ENCODE measurements around the gene TMEM80.
A peak's percentile ranks its signal among the peaks of the same experiment; 100 is the strongest.

Gene TMEM80

GRCh38 chr11:695288-695537, 403 bp upstream of the TMEM80 start:
- no peak for TF ChIP-seq CTCF (IDR thresholded peaks at IDR 0.05; ENCODE audit: low read depth, low read length, missing control alignments)
- in situ Hi-C loops (cut with HindIII; ENCODE audit: low pct_ligation_motif_present, low sequenced_read_pairs) = no loop called here
- Histone ChIP-seq H3K4me3 (ENCODE audit: low read depth, low read length) (peak overlapping the region; percentile 77), H3K36me3 (replicated peaks) (peaks cover 2% of the 10 kb centered on the region), H3K27ac (peak overlapping the region; percentile 99), H3K27me3 (replicated peaks) (no peaks in the 10 kb centered on the region)
- no peak for DNase-seq

GRCh38 chr11:696955-697491, 1.4 kb downstream of the TMEM80 start:
- H3K27ac ChIP-seq = peak overlapping the region; percentile 69
- no peaks in the 10 kb centered on the region for H3K27me3 ChIP-seq (replicated peaks)
- H3K36me3 ChIP-seq (replicated peaks) = peaks cover 5% of the 10 kb centered on the region
- DNase-seq = peak; percentile 81
- no peak for TF ChIP-seq CTCF (IDR thresholded peaks at IDR 0.05; ENCODE audit: low read depth, low read length, missing control alignments)
- no peak overlapping the region for H3K4me3 ChIP-seq (ENCODE audit: low read depth, low read length)
- in situ Hi-C loops (cut with HindIII; ENCODE audit: low pct_ligation_motif_present, low sequenced_read_pairs) = no loop called here

DNA sequence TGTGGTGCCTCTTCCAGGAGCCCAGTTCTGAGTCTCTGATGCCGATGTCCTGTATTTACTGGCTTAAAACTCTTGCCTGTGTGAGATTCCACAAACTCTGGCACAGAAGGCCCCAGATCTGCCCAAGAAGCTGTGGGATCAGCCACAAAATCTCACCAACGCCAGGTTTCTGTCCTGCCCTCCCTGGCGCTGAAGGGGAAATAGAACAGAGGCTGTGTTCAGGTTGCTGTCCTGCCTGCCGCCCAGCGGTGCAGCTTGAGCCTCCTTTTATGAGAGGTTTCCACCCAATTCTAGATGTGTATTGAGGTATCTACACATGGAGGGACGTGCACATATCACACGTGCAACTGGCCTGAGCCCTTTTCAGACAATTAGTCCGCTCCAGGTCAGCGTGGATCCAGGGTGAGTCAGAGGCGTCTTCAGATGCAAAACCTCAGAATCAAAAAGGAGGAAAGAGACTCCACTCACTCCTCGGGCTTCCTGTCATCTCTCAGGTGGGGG, 2.2 kb downstream of the TMEM80 start:
- peak; percentile 48 for DNase-seq
- TF ChIP-seq CTCF (IDR thresholded peaks at IDR 0.05; ENCODE audit: low read depth, low read length, missing control alignments) = no peak
- H3K36me3 ChIP-seq (replicated peaks) = peaks cover 5% of the 10 kb centered on the region
- no peak overlapping the region for H3K4me3 ChIP-seq (ENCODE audit: low read depth, low read length)
- H3K27ac ChIP-seq = peak overlapping the region; percentile 69
- H3K27me3 ChIP-seq (replicated peaks) = no peaks in the 10 kb centered on the region
- in situ Hi-C loops (cut with HindIII; ENCODE audit: low pct_ligation_motif_present, low sequenced_read_pairs) = no loop called here

DNA sequence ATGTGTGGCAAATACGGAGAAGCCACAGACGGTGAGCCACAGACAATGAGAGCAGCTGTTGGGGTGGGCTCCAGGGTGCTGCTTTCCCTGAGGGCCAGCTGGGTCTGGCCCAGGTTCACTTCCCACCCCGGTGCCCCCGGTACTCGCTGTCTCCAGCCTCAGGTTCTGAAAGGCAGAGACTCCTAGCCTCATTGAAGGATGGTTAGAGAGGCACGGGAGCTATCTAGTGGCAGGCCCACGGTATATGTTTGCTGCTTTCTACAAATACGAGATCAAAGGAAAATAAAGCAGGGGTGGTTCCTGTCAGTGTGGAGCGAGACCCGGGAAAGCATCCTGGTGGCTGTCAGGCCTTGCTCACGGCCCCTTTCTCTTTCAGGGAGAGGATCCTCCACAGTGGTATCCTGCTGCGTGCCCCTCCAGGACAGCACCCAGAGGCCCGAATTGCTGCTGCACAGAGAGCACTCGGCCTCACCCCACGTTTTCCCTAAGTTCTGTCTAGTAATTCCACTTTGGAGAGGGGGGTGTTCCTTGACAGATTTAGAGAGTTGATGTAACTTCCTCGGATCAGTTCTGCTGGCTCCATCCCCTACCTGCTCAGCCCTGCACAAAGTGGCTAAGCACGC, 3.0 kb downstream of the TMEM80 start:
- Histone ChIP-seq H3K27me3 (replicated peaks) (no peaks in the 10 kb centered on the region), H3K27ac (no peak overlapping the region), H3K36me3 (replicated peaks) (peaks cover 5% of the 10 kb centered on the region), H3K4me3 (ENCODE audit: low read depth, low read length) (no peak overlapping the region)
- in situ Hi-C loops (cut with HindIII; ENCODE audit: low pct_ligation_motif_present, low sequenced_read_pairs) = no loop called here
- no peak for TF ChIP-seq CTCF (IDR thresholded peaks at IDR 0.05; ENCODE audit: low read depth, low read length, missing control alignments)
- DNase-seq = no peak

DNA sequence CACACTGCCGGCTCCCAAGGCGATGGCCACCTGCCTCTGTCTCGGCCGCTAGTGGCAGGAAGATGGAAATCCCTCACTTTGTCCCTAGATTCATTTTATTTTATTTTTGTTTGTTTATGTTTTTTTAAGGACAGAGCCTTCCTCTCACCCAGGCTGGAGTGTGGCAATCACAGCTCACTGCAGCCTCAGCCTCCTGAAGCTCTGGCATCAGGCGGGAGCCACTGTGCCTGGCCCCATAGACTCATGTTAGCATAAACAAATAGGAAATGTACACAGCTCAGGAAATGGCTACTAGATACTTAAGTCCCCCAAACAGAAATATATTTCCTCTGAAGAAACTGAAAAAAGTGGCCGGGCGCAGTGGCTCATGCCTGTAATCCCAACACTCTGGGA, 3.5 kb downstream of the TMEM80 start:
- no peak for TF ChIP-seq CTCF (IDR thresholded peaks at IDR 0.05; ENCODE audit: low read depth, low read length, missing control alignments)
- Histone ChIP-seq H3K27ac (no peak overlapping the region), H3K4me3 (ENCODE audit: low read depth, low read length) (no peak overlapping the region), H3K36me3 (replicated peaks) (peaks cover 5% of the 10 kb centered on the region), H3K27me3 (replicated peaks) (no peaks in the 10 kb centered on the region)
- in situ Hi-C loops (cut with HindIII; ENCODE audit: low pct_ligation_motif_present, low sequenced_read_pairs) = no loop called here
- DNase-seq = no peak

- Histone ChIP-seq H3K27me3 (replicated peaks) (no peaks in the 10 kb centered on the region), H3K27ac (no peak overlapping the region), H3K36me3 (replicated peaks) (peaks cover 5% of the 10 kb centered on the region), H3K4me3 (ENCODE audit: low read depth, low read length) (no peak overlapping the region)
- in situ Hi-C loops (cut with HindIII; ENCODE audit: low pct_ligation_motif_present, low sequenced_read_pairs) = no loop called here
- no peak for TF ChIP-seq CTCF (IDR thresholded peaks at IDR 0.05; ENCODE audit: low read depth, low read length, missing control alignments)
- DNase-seq = no peak
Measured at GRCh38 chr11:699753-700152, 4.1 kb downstream of the TMEM80 start.
